Calu3 (cell line): Measurements from ENCODE around the gene CACNA1C. TPM values are rescaled to one million over a fixed set of nuclear protein-coding genes. Genes with fewer than 3 reads are reported as not detected.

ENCODE experiments used
- BruUV-seq: library from RNA; stranded (reverse); fragments of 400-500 nt; replicated peaks from 2 replicates; lab custom pipeline; 2021; lab: Mats Ljungman, UMichigan
- CTCF ChIA-PET: fragments of 300-600 bp; sonication (Branson Sonifier 250); formaldehyde crosslinking; loops from one replicate; lab custom pipeline; 2022; ENCODE audit warnings: antibody characterized with exemption; lab: Charles Lee
- DNase-seq: peaks from one replicate; pipeline ENCODE4 v3.0.0; 2022
- H3K27ac Mint-ChIP-seq: one replicate; pipeline ENCODE4 v1.8.0; 2022; ENCODE audit warnings: mixed read lengths; ENCODE audit not compliant: unreplicated experiment
- H3K27me3 Mint-ChIP-seq: one replicate; pipeline ENCODE4 v1.8.0; 2022; ENCODE audit warnings: mixed read lengths; ENCODE audit not compliant: unreplicated experiment
- H3K36me3 Mint-ChIP-seq: one replicate; pipeline ENCODE4 v1.8.0; 2022; ENCODE audit warnings: mild to moderate bottlenecking, moderate library complexity, mixed read lengths; ENCODE audit not compliant: insufficient read depth, unreplicated experiment
- H3K4me1 Mint-ChIP-seq: one replicate; pipeline ENCODE4 v1.8.0; 2022; ENCODE audit warnings: mild to moderate bottlenecking, low read depth, mixed read lengths; ENCODE audit not compliant: unreplicated experiment
- H3K4me3 Mint-ChIP-seq: one replicate; pipeline ENCODE4 v1.8.0; 2022; ENCODE audit warnings: mild to moderate bottlenecking, low read depth, moderate library complexity, mixed read lengths; ENCODE audit not compliant: unreplicated experiment
- H3K9me3 Mint-ChIP-seq: one replicate; pipeline ENCODE4 v1.8.0; 2022; ENCODE audit warnings: low read depth, mixed read lengths; ENCODE audit not compliant: unreplicated experiment
- CTCF ChIP-seq: fragments of 200-600 bp; IDR thresholded peaks from one replicate; pipeline ENCODE4 v1.8.0; 2022; ENCODE audit warnings: antibody characterized with exemption; ENCODE audit not compliant: unreplicated experiment
- intact Hi-C: fragments of 100-400 bp; cut with micrococcal nuclease; formaldehyde crosslinking; loops from one replicate; pipeline ENCODE4 v1.10.0; 2022; ENCODE audit not compliant: unreplicated experiment
- total RNA-seq: library from RNA; stranded (reverse); gene quantifications from 2 replicates; pipeline ENCODE4 v1.2.3, GENCODE V29; 2022

Gene CACNA1C
- total RNA-seq, 1 experiment from 2014 or later, result not detected

GRCh38 chr12:2117541-2117940, 64.8 kb downstream of the CACNA1C start:
- Mint-ChIP-seq H3K27me3 (peaks cover 57% of the 10 kb centered on the region), H3K4me3 (no peak overlapping the region), H3K9me3 (no peaks in the 10 kb centered on the region), H3K27ac (no peak overlapping the region), H3K36me3 (no peaks in the 10 kb centered on the region), H3K4me1 (no peaks in the 10 kb centered on the region)
- no peak for DNase-seq
- BruUV-seq, result no TSS peak
- CTCF ChIA-PET, result no interaction called here
- intact Hi-C loops, result no loop called here
- no peak for TF ChIP-seq CTCF

GRCh38 chr12:2118061-2118460, 65.3 kb downstream of the CACNA1C start:
- no TSS peak for BruUV-seq
- CTCF ChIA-PET, result no interaction called here
- H3K4me3 Mint-ChIP-seq, result no peak overlapping the region
- H3K9me3 Mint-ChIP-seq, result no peaks in the 10 kb centered on the region
- no peak for TF ChIP-seq CTCF
- H3K36me3 Mint-ChIP-seq, result no peaks in the 10 kb centered on the region
- H3K4me1 Mint-ChIP-seq, result no peaks in the 10 kb centered on the region
- no peak for DNase-seq
- H3K27me3 Mint-ChIP-seq, result peaks cover 57% of the 10 kb centered on the region
- intact Hi-C loops, result no loop called here
- no peak overlapping the region for H3K27ac Mint-ChIP-seq

DNA sequence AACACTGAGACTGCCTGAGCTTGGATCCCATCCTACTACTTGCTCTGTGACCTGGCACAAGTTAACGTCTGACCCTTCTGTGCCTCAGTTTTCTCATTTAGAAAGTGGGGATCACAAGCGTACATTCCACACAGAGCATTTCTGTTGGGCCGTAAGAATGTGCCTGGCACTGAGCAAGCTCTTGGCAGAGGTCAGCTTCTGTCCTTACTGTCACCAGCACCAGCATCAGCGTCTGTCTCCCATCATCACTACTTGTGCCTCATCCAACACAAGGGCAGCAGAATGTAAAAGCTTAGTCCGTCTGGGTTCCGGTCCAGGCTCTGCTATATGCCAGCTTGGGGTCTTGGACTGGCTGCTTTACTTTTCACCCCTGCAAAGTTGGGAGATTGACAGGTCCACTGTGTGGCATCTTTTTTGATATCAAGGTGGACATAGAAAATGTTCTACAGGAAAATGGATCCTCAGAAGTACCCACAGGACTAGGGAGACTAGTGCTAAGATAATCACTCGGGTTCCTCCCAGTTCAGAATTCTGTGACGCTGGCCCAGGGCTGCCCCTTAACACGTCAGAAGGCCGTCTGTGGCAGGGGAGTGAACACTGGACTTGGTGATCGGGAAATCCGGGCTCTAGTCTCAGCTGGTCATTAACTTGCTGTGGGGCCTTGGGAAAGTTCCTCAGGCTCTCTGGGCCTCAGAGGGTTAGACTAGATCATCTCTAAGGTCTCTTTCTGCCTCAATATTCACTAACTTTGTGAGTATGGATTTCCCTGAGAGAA, 65.9 kb downstream of the CACNA1C start:
- intact Hi-C loops, result no loop called here
- no peak overlapping the region for H3K27ac Mint-ChIP-seq
- CTCF ChIA-PET, result no interaction called here

GRCh38 chr12:2119266-2119665, 66.5 kb downstream of the CACNA1C start:
- no peak for DNase-seq
- Mint-ChIP-seq H3K4me3 (no peak overlapping the region), H3K36me3 (no peaks in the 10 kb centered on the region), H3K4me1 (no peaks in the 10 kb centered on the region), H3K9me3 (no peaks in the 10 kb centered on the region), H3K27ac (no peak overlapping the region), H3K27me3 (peaks cover 66% of the 10 kb centered on the region)
- CTCF ChIA-PET, result interaction anchor here (0.6 kb wide), 1 partner anchor 1098 kb away, joined by 3 read pairs; no protein-coding TSS in a partner anchor
- BruUV-seq, result no TSS peak
- intact Hi-C loops, result no loop called here
- TF ChIP-seq CTCF, result no peak

More for the DNA sequence above, 65.9 kb downstream of the CACNA1C start:
- BruUV-seq, result no TSS peak
- no peak for DNase-seq
- Mint-ChIP-seq H3K36me3 (no peaks in the 10 kb centered on the region), H3K27me3 (peaks cover 60% of the 10 kb centered on the region), H3K4me1 (no peaks in the 10 kb centered on the region), H3K9me3 (no peaks in the 10 kb centered on the region), H3K4me3 (no peak overlapping the region)
- no peak for TF ChIP-seq CTCF
